ENCODE measurements around the gene ADAM15. TPM values are rescaled to one million over a fixed set of nuclear protein-coding genes. Genes with fewer than 3 reads are reported as not detected.

The ADAM15 gene
- total RNA-seq, 4 donors from 2014 or later = 30.3 to 42.8 (median 36.9) TPM

DNA sequence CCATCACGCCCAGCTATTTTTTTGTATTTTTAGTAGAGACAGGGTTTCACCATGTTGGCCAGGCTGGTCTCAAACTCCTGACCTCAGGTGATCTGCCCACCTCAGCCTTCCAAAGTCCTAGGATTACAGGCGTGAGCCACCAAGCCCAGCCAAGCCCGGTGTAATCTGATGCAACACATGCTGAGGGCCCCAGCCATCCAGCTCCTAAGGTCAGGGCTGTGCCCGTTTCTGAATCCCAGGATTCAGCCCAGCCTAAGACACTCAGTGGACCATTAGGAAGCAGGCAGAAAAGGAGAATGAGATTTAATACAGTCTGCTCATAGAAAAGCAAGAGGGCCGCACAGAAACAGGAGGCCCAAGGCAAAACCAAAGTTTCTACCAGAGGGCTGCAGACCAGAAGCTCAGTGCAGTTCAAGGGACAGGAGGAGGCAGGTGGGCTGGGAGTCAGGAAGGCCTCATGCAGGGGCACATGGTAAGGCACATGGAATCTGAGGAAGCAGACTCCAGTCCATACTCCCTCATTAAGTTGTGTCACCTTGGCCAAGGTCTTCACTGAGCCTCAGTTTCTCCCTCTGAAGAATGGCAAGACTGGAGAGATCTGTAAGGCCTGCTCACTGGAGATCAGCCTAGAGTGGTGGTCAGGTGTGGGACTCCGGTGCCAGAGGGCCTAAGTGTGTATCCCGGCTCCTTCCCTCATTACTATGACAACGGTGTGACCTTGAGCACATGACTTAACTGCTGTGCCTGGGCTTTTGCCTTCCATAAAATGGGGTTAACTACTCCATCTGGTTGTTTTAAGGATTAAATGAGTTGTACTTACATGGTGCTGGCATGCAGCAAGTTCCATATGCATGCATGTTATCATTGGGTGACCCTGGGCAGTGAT is 2.4 kb upstream of the ADAM15 start:
- no peaks in the 10 kb centered on the region for H3K9me3 ChIP-seq
- no peak overlapping the region for H3K4me3 ChIP-seq
- no peak for ATAC-seq
- no peak for DNase-seq
- peaks cover 30 to 39% of the 10 kb centered on the region in 2 donors for H3K4me1 ChIP-seq
- TF ChIP-seq, protein P1, sequence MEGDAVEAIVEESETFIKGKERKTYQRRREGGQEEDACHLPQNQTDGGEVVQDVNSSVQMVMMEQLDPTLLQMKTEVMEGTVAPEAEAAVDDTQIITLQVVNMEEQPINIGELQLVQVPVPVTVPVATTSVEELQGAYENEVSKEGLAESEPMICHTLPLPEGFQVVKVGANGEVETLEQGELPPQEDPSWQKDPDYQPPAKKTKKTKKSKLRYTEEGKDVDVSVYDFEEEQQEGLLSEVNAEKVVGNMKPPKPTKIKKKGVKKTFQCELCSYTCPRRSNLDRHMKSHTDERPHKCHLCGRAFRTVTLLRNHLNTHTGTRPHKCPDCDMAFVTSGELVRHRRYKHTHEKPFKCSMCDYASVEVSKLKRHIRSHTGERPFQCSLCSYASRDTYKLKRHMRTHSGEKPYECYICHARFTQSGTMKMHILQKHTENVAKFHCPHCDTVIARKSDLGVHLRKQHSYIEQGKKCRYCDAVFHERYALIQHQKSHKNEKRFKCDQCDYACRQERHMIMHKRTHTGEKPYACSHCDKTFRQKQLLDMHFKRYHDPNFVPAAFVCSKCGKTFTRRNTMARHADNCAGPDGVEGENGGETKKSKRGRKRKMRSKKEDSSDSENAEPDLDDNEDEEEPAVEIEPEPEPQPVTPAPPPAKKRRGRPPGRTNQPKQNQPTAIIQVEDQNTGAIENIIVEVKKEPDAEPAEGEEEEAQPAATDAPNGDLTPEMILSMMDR (IDR thresholded peaks at IDR 0.05 in 4 of 5, conservative IDR thresholded peaks at IDR 0.05 in 1 of 5) = no peak
- TF ChIP-seq POLR2A (IDR thresholded peaks at IDR 0.05) = no peak
- H3K36me3 ChIP-seq = no peaks in the 10 kb centered on the region
- intact Hi-C loops (cut with DNase I; ENCODE audit: low total_unique reads) = no loop called here
- H3K27ac ChIP-seq = no peak overlapping the region
- H3K27me3 ChIP-seq = no peaks in the 10 kb centered on the region
- in situ Hi-C loops (cut with MboI; ENCODE audit: low sequenced_read_pairs in 4 of 4) = no loop called here

DNA sequence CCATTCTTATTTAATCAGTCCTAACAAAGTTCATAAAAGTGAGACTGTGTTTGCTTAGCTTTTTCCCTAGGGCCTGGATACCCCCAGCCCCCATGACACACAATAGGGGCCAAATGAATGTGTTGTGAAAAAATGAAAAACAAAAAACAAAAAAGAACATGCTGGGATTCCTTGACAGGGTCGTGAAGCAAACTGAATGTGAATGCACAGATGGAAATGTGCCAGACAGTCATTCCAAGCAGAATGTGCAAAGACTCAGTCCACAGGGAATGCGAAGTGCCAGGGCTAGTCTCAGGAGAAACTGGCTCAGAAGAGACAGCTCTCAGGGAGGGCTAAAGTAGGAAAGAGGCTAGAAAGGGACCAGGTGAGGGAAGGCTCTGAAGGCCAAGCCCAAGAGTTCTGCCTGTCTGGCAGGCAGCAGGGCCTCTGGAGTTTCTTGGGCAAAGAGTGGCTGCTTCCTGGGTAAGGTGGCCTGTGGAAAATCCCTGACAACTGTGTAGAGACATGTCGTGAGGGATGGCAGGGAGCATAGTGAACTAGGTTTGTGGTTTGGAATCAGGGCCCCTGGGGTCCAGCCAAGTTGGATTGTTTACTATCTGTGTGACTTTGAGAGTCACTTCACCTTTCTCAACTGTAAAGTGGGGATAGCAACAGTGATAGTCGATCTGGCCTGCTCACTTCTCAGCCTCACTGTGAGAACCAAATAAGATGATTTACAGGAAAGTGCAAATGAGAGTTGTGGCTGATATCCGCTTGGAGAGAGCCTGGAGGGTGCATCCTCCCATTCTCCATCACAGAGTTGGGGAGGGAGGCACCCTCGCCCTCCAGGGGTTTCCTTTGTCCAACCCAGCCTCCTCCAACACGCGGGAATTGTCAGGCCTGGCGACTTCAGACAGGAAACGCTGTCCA is 1.2 kb upstream of the ADAM15 start:
- intact Hi-C loops (cut with DNase I; ENCODE audit: low total_unique reads) (loop anchor here (2.0 to 5.0 kb wide), 4 partner anchors 33 to 491 kb away; partner anchors contain the start of genes CKS1B, SHC1 and UBE2Q1), in situ Hi-C loops (cut with MboI; ENCODE audit: low sequenced_read_pairs in 4 of 4) (loop anchor here in 1 of 4 donors (25.0 kb wide), 1 partner anchor 88 kb away; the partner anchor contains the start of genes CKS1B, PBXIP1, PYGO2 and SHC1)
- Histone ChIP-seq H3K4me3 (peak overlapping the region; percentile 82 to 96 (median 90)), H3K27me3 (no peaks in the 10 kb centered on the region), H3K27ac (peak overlapping the region; percentile 90 to 99 (median 94)), H3K36me3 (peaks cover 0 to 9% of the 10 kb centered on the region in 2 donors), H3K4me1 (peaks cover 25 to 34% of the 10 kb centered on the region in 2 donors), H3K9me3 (no peaks in the 10 kb centered on the region)
- DNase-seq (no peak), ATAC-seq (no peak)
- TF ChIP-seq, protein P1 (IDR thresholded peaks at IDR 0.05 in 4 of 5, conservative IDR thresholded peaks at IDR 0.05 in 1 of 5) = no peak
- TF ChIP-seq POLR2A (IDR thresholded peaks at IDR 0.05) = no peak

DNA sequence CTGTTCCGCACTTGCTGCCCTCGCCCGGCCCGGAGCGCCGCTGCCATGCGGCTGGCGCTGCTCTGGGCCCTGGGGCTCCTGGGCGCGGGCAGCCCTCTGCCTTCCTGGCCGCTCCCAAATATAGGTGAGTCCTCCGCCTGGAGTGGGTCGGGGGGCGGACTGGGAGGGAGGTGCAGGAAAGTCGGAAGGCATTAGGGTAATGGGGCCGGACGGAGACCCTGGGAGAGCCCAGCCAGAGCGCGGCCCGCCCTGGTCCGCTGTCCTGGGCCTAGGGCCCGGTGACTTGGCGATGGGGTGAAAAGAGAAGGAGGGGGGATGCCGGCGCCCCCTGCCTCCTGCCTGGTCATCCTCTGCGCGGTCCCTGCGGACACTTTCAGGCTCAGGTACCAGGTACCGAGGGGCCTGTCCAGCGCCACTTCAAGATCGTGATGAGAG is 243 bp downstream of the ADAM15 start:
- peak; percentile 15 to 23 for ATAC-seq
- Histone ChIP-seq H3K27ac (peak overlapping the region; percentile 90 to 99 (median 94)), H3K9me3 (no peaks in the 10 kb centered on the region), H3K4me3 (peak overlapping the region; percentile 82 to 96 (median 90)), H3K36me3 (peaks cover 0 to 24% of the 10 kb centered on the region in 2 donors), H3K27me3 (no peaks in the 10 kb centered on the region), H3K4me1 (peaks cover 25 to 29% of the 10 kb centered on the region in 2 donors)
- TF ChIP-seq, protein P1 (IDR thresholded peaks at IDR 0.05 in 4 of 5, conservative IDR thresholded peaks at IDR 0.05 in 1 of 5) = no peak
- TF ChIP-seq POLR2A (IDR thresholded peaks at IDR 0.05) = peak; percentile 62 to 66
- in situ Hi-C loops (cut with MboI; ENCODE audit: low sequenced_read_pairs in 4 of 4) (loop anchor here in 1 of 4 donors (25.0 kb wide), 1 partner anchor 89 kb away; the partner anchor contains the start of genes CKS1B, PBXIP1, PYGO2 and SHC1), intact Hi-C loops (cut with DNase I; ENCODE audit: low total_unique reads) (loop anchor here (2.0 to 5.0 kb wide), 4 partner anchors 35 to 493 kb away; partner anchors contain the start of genes CKS1B, SHC1 and UBE2Q1)
- DNase-seq = no peak

DNA sequence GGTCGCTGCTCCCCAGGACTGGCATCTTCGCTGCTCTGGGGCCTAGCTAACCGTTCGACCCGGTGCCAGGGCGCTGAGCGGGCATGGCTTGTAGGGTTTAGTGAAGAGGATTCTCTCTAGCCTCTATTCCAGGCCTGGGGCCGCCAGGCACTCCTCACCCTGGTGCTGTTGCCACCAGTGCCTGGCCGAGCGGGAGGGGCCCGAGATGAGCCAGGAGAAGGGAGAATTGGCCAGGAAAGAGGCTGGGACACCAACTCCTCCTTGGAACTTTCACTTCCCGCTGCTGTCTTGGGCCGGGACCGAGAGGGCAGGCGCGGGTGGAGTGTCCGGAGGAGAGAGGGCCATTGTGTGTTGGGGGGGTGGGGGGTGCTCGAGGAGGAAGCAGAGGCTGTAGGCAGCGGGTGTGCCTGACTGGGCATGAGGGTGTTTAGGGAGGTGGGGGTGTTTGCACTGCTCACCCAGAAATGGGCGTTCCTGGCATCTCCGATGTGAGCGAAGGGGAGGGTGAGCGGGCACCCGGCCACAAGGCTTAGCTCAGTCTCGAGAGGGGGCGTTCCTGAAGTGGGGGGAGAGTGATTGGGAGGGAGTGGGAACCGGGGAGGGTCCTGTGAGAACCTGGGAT is 772 bp downstream of the ADAM15 start:
- H3K4me3 ChIP-seq = peak overlapping the region; percentile 82 to 96 (median 90)
- H3K27ac ChIP-seq = peak overlapping the region; percentile 90 to 99 (median 94)
- H3K4me1 ChIP-seq = peaks cover 25 to 29% of the 10 kb centered on the region in 2 donors
- H3K27me3 ChIP-seq = no peaks in the 10 kb centered on the region
- peak; percentile 30 to 42 for DNase-seq
- intact Hi-C loops (cut with DNase I; ENCODE audit: low total_unique reads) (loop anchor here (2.0 to 5.0 kb wide), 4 partner anchors 35 to 493 kb away; partner anchors contain the start of genes CKS1B, SHC1 and UBE2Q1), in situ Hi-C loops (cut with MboI; ENCODE audit: low sequenced_read_pairs in 4 of 4) (loop anchor here in 1 of 4 donors (25.0 kb wide), 1 partner anchor 90 kb away; the partner anchor contains the start of genes CKS1B, PBXIP1, PYGO2 and SHC1)
- TF ChIP-seq POLR2A (IDR thresholded peaks at IDR 0.05) = no peak
- TF ChIP-seq, protein P1 (IDR thresholded peaks at IDR 0.05 in 4 of 5, conservative IDR thresholded peaks at IDR 0.05 in 1 of 5) = no peak
- peaks cover 0 to 29% of the 10 kb centered on the region in 2 donors for H3K36me3 ChIP-seq
- H3K9me3 ChIP-seq = no peaks in the 10 kb centered on the region
- peak; percentile 10 to 24 for ATAC-seq
